NCI-H446 treated with DMSO at 0.1 percent for 48 hours (cell line): ENCODE measurements around the gene SDHA.
"Not testable (repeated sequence)": the region's sequence is repeated elsewhere in the genome, so short reads cannot be mapped to it uniquely, and the experiment has no call there.

Source experiments
- DNase-seq: peaks from one replicate; lab custom pipeline; 2025; lab: John Stamatoyannopoulos, UW

Gene SDHA

DNA sequence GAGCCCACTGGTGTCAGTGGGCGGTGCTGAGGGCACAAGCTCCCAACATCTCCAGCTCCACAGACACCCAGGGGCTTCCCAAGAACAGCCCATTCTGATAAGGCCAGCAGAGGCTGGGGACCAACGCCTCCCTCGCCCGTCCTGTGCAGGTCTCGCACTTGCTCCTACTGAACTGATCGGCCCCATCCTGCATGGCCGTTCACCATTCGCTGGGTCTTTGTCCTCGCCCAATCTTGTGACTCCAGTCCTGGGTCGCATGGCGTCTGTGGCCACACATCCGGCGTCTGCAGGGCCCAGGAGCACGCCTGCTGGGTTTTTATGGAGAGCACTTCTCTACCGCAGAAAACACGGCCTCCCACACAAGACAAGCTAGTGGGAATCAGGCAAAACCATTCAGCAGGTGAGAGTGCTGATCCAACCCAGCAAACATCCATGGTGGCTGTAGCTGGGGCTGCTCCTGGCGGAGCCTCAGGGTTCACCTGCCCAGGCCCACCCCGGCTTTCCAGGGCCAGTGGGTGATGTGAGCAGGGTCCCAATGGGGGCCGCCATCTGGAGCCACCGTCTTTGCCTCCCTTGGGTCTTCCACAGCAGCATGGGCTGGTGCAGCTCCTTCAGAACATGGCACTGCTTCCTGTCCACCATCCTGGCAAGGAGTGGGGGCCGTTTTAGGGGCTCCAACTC is 19.5 kb upstream of the SDHA start:
- DNase-seq, result no peak

DNA sequence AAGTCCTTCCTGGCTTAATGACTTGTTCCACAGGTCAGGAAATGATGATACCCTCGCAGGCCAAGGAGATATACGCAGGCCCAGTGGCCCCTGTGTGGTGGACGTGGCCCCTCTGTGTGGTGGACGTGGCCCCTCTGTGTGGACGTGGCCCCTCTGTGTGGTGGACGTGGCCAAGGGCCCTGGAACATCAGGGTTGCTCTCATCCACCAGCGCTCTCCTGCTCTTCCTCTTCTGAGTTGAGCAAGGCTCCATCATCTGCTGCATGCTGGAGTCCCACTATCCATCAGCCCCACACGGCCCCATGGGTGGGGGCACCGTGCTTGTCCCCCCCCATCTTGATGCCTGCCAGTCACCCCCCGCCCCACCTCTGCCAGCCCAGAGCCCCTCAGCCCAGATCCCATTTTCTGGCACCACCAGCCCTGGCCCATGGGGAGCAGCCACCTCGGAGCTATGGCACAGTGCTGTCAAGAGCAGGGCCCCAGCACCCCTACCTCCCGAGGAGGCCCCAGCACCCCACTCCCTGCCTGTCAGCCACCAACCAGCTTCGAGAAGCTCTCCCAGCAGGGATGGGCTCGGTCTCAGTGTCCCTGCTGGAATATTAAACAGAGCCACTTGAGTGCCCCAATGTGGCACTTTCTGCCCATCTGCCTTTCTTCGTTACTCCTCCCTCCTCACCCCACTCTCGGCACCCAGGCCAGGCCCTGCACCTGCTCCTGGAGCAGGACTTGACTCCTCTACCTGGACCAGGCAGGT is 18.7 kb upstream of the SDHA start:
- DNase-seq, result no peak

DNA sequence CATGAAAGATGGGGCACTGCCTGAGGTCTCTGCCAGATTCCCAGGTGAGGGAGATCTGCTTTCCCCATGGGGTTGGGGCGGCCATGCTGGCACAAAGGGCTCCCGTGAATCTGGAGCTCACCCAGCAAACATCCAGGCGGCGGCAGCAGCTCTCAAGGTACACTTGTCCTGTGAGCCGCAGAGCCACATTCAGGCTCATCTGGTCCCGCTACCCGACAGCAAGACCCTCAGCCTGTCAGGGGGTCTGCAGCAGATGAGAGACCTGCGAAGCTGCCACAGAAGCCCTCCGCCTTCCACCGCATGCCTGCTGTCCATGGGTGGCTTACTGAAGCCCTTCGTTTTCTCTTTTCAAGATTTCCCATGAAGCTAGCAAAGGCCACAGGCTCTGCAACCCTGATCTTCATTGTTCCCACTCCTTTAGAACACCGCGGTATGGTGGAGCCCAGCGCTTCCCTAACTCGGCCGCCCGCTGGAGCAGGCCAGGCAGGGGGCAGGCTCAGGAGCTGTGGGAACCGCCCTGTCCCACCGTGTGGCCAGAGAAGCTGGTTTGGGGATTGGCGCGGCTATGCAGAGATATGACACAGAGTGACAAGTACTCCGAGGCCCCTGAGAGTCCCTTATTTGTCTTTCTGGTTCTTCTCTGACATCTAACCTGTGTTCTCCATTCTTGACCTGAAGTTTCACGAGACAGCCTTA is 18.0 kb upstream of the SDHA start:
- no peak for DNase-seq

DNA sequence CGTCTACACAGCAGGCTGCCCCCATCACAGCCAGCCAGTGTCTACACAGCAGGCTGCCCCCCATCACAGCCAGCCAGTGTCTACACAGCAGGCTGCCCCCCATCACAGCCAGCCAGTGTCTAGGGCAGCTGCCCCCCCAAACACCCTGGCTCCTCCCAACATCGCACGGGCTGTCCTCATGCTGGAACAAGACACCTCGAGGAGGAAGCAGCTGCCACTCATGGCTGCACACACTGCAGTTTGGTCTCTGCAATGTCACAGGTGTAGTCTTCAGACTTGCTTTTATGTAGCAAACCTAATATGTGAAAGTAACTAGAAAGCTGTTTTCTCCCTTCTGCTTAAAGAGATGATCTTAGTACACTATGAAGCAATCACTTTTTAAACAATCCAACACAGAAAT is 17.1 kb upstream of the SDHA start:
- no peak for DNase-seq

DNA sequence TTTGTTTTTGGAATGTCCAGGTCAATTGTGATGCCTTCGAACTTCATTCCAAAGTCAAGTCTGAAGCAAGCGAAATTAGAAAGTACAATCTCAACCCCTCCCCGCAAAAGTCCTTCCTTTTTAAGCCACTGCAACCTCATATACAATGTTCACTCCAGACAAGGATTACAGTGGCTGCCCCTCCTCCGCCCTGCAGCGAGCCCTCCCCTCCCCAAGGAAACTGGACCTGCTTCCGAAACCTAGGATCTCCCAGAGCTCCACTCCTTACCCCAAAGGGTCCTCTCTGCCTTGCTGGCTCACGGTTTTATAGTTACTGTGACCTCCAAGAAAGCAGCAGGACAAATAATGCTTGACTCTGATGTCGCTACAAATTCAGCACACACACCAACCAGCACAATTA is 16.4 kb upstream of the SDHA start:
- no peak for DNase-seq

DNA sequence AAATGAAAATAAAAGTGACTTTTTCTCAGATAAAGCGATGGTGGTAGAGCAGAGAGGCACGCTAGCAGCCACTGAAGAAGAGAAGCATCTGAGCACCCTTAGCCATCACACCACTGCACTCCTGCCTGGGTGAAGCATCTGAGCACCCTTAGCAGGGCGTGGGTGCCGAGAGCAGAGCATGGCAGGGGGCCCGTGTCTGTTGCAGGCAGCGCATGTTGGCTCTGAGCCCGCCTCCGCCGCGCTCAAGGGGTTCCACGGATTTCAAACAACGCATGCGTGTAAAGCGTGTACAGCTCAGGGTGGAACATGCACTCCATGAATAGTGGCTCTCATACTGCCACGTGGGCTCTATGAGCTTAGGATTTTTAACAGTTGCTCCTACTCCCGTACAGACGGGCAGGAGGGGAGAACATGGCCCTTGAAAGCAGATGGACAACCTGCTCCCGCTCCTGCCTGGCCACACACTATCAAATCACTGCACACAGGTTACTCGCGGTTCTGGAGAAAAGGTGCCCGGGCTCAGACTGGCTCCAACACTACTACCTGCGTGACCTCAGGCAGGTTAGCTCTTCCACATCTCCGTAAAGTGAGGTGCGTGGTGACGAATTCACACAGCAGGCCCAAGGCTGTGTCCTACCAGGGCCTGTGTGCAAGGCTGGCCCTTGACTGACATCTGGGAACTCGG is 14.7 kb upstream of the SDHA start:
- DNase-seq, result no peak

DNA sequence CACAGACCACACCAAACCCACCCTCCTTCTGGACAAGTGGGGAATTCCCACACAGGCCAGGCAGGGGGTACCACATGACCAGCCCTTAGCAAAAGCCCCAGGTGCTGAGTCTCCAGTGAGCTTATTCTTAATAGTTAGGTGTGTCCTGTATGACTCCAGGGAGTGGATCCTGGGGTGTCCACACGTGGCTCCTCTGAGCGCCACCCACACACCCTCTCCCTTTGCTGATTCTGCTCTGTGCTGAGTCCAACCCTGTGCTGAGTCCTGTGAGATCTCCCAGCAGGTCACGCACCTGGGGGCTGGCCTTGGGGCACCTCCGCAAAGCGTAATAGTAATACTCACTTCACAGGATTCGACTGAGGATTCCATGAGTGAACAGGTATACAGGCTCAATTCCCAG is 14.1 kb upstream of the SDHA start:
- no peak for DNase-seq

DNA sequence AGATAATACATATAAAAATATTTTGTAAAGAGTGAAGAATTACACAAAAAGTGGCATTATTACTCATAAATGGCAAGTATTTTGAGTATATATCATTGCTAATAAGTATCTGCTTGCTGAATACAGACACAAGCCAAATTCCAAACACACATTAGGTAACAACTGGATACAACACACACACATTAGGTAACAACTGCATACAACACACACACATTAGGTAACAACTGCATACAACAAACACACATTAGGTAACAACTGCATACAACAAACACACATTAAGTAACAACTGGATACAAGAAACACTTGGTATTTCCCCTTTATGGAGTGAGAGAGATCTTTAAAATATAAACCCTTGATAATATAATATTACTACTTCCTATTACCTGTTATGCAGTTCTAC is 13.7 kb upstream of the SDHA start:
- no peak for DNase-seq

DNA sequence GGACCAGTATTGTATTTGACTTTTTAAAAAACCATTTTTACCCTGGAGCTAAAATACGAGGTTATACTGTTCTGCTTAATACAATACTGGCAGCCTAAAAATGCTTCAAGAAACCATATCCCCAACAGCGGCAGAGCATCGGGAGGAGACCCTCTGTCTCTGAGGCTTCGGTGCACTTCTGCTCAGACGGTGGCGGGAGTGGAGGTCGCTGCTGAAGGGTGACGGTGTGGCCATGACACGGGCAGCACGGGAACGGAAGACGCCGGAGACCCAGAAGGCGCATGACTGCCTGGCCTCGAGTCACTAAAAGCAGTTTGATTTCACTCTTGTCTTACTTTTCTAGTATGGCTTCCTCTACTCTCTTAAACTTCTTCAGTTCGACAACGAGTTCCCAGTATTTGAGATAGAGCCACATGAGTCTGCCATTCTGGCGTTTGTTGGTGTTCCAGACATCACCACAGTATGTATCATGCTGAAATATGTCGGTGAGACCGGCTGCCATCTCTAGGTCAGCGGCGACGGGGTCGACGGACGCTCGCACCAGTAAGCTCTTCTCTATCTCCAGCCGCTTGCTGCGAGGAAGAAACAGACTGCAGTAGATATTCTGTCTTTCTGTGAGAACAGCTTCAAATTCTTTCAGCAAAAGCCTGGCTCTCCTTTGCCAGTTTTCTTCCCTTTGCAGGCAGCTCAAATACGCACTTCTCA is 13.0 kb upstream of the SDHA start:
- no peak for DNase-seq

DNA sequence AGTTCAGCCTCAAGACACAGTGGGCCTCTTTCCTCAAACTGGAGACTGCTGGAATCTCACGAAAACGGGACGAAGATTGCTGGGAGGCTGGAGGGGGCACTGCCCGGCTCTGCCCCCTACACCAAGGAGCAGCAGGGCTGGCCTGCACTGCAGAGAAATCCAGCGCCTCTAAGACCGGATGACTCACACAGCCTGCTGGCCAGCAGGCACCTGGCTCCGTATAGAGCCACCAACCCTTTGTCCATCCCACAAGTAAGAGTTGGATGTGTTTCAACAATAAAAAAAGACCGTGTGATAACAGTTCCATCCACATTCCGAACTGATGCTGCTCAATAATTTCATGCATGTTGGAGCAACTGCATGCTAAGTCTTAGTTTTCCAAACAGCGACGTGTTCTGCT is 11.7 kb upstream of the SDHA start:
- no peak for DNase-seq

DNA sequence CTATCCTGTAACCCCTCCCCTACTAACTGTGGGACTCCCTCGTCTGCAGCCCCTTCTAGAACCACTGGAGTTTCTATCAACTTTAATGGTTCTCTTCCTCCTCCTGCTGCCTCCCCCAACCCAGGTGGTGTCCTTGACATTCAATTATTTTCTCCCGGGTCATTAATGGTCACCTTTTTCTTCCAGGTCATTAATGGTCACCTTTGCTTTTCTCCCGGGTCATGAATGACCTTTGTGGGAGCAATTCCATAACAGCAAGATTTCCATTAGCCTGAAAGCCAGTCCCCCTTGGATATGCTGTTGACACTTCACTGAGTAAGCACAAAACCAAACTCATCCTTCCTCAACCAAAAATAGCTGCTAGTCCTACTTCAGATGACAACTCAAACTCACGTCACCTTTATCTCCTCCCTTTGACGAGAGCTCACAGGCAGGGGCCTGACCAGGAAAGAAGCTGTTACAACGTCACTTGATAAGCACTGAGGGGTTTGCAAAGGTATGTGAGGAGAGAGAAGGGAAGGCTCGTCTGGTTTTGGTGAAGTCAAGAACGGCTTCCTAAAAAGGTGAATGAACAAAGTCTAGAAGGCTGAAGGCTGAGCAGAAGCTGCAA is 11.1 kb upstream of the SDHA start:
- DNase-seq, result no peak

DNA sequence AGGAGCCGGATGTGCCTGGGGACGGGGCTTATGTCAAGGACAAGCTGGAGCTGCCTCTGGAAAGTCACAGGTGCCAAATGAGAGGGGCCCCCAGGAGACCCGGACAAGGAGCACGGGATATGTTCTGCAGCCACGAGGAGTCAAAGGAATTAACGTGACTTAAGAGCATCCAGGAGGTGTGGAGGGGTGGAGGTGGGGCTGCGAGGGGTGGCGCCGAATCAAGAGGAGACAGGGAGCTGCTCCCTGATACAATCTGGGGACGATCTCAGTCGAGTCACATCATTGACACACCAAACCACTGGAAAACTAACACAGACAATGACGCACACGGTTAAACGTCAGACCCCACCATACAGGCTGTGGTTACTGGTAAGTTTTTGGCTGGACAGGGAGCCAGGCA is 10.5 kb upstream of the SDHA start:
- DNase-seq, result no peak

DNA sequence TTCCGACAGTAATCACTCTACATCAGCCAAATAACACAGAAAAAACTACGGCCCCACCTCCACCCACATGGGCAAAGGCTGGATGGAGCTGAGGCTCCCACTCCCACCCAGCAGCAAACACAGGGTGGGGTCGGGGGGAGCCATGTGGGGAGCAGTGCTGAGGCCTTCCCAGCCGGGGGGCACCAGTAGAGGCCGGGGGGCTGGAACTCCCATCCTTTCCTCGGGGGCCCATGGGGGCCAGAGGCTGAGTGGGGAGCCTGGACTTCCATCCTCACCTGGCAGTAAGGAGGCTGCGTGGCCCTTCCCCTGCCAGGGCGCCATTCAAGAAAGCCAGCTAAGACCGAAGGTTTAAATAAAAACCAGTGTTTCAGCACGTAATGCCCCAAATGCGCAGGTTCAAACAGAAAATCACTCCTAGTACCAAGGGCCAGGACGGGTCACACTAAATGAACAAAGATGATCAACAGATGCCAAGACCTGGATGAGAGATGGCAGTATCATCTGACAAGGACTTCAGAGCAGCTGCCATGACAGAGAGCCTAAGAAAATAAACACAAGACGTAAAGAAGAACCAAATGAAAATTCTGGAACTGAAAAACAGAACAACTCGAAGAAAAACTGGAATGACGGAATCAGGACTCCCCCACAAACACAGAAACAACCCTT is 9.5 kb upstream of the SDHA start:
- DNase-seq, result no peak

DNA sequence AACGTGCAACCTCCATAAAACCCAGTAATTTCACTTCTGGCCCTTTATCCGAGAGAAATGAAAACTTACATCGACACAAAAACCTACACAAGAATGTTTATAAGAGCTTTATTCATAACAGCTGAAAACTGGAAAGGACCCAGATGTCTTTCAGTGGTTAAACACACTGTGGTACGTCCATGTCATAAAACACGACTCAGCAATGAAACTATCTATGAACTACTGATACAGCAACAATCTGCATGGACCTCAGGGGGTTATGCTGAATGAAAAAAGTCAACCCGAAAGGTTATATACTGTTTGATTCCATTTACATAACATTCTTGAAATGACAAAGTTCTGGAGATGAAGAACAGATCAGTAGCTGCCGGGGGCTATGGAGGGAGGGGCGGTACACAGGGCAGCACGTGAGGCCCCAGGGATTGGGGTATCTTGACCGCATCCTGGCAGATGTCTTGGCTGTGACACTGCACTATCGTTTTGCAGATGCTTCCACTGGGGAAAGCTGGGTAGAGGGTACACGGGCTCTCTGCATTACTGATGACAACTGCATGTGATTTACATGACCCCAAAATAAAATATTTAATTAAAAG is 4.2 kb upstream of the SDHA start:
- DNase-seq, result no peak

DNA sequence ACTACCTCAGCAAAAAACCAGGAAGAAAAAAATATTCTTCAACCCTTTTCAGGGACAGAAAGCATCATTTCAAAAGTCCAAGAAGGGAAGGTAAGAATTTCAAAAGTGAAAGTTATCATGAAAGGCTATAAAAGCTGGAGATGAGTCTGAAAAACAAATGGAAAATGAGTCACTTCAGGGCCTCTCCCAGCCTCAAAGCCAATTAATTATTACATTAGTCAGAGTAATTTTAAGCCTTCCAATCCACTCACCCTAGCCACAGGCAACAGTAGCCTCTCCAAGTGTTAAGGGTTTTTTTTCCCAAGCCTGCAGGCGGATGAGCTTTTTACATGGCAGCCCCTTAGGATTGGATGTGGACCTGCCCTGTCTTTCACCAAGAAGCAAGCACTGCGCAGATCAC is 2.9 kb upstream of the SDHA start:
- DNase-seq, result not testable (repeated sequence)

DNA sequence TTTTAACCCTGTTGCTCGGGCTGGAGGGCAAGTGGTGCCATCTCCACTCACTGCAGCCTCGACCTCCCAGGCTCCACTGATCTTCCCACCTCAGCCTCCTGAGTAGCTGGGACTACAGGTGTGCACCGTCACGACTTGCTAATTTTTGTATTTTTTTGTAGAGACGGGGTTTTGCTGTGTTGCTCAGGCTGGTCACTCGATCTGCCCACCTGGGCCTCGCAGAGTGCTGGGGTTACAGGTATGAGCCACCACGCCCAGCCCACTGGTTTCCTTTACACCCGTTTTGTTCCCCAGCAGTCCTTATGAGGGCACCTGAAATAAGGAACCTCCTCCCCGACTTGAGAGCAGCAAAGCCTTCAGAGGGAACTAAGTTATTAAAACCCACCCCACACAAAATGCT is 2.0 kb upstream of the SDHA start:
- not testable (repeated sequence) for DNase-seq

DNA sequence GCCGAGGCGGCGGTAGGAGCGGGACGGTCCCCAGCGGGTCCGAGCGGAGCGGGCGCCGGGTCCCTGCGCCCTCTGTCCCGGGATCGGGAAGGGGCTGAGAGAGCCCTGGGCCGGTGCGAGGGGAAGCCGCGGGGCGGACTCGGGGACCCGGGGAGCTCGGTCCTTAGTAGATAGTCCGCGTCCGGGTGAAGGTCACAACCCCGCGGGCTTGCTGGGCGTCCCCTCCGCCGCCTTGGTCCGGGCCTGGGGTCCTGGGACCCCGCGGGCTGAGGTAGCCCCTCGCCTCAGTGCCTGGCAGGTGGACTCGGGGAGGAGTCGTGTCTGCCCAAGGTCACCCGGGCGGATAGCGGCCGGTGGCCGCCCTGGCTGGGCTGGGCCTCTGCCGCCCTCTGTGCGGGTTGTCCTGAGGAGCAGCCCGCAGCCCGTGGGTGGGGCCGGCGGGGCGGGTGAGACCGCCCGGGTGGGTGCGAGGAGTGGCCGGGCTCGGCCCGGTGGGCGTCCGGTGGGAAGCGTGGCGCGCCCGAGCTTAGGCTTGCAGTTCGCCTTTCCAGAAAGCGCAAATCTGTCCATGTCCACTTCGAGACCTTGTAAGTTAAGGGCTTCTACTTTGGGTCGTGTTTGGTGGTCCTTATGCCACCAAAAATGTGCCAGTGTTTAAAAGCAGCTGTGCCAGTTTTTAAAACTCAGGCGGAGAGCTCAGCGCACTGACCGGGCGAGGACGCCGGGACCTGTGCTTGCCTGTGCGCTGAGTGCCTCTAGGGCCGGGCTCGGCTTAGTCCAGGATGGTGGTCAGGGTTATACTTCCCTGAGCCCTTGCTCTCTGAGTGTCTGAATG is 554 bp downstream of the SDHA start:
- DNase-seq, result no peak

DNA sequence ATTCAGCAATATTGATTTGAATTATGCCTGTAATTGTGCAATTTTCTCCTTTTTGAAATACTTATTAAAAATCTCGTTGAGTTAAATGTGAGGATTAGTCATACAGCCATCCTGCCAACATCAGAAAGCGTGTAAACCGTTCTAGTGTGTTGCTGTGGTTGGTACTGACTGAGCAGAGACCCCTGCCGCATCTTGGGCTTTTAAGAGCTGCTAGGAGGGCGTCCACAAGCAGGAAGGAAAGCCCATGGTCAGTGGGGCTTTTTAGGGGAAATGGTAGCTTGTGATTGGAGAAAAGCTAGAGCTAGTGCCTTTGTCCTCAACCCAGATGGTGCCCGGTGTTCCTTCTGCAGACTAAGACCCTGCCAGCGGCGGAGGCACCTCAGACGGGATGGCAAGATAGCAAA is 1.3 kb downstream of the SDHA start:
- no peak for DNase-seq

DNA sequence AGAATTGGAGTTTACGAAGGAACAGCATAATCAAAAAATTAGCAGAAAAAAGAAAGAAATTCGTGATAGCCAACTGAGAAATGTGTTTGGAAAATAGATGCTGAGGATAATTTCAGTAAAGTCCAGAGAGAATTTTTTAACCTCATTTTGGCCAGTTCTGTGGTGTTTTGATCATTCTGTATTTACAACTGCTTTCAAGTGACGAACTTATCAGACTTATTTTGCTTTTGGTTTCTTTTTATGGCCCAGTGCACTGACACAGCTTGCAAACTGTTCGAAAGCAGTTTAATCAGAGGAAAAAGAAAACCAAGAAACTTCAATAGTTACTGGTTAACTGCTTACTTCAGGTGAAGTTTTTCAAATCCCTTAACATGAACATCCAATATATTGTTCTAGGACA is 1.9 kb downstream of the SDHA start:
- DNase-seq, result no peak
